Astrocyte (in vitro differentiated cells and primary cell): Measurements from ENCODE around the gene GSK3B. TPM values are rescaled to one million over a fixed set of nuclear protein-coding genes. Genes with fewer than 3 reads are reported as not detected.
A peak's percentile ranks its signal among the peaks of the same experiment; 100 is the strongest.

ENCODE experiments used
- DNase-seq: peaks from one replicate; pipeline ENCODE4 v3.0.0-alpha.2; 2010; ENCODE audit warnings: low read depth
- FAIRE-seq: peaks from 2 replicates; lab custom pipeline; 2011; peaks lifted over from hg19 to GRCh38; lab: Jason Lieb, UNC
- H2AFZ ChIP-seq: 2 replicates; pipeline ENCODE4 v1.6.0; 2012; ENCODE audit warnings: low read depth, low read length, inconsistent platforms
- H3K27ac ChIP-seq: 2 replicates; pipeline ENCODE4 v1.5.1; 2011; ENCODE audit warnings: low read depth, low read length, inconsistent platforms
- H3K27me3 ChIP-seq: 2 replicates; pipeline ENCODE4 v1.6.0; 2011; ENCODE audit warnings: low read length, inconsistent platforms; ENCODE audit not compliant: insufficient read depth
- H3K36me3 ChIP-seq: 2 replicates; pipeline ENCODE4 v1.5.1; 2011; ENCODE audit warnings: low read length, inconsistent platforms; ENCODE audit not compliant: insufficient read depth
- H3K4me1 ChIP-seq: 2 replicates; pipeline ENCODE4 v1.5.1; 2011; ENCODE audit warnings: low read length, inconsistent platforms; ENCODE audit not compliant: insufficient read depth
- H3K4me2 ChIP-seq: 2 replicates; pipeline ENCODE4 v1.6.0; 2012; ENCODE audit warnings: low read length, inconsistent platforms
- H3K4me3 ChIP-seq: 2 replicates; pipeline ENCODE4 v1.5.1; 2011; ENCODE audit warnings: low read depth, mild to moderate bottlenecking, low read length, inconsistent platforms; ENCODE audit not compliant: insufficient read depth
- H3K79me2 ChIP-seq: 2 replicates; pipeline ENCODE4 v1.6.0; 2012; ENCODE audit warnings: mild to moderate bottlenecking, low read length, inconsistent platforms; ENCODE audit not compliant: insufficient read depth
- H3K9ac ChIP-seq: 2 replicates; pipeline ENCODE4 v1.6.0; 2012; ENCODE audit warnings: mild to moderate bottlenecking, low read length, inconsistent platforms
- H3K9me3 ChIP-seq: 2 replicates; pipeline ENCODE4 v1.5.1; 2012; ENCODE audit warnings: low read depth, mild to moderate bottlenecking, low read length, inconsistent platforms; ENCODE audit not compliant: insufficient read depth
- H4K20me1 ChIP-seq: 2 replicates; pipeline ENCODE4 v1.6.0; 2012; ENCODE audit warnings: low read length, inconsistent platforms; ENCODE audit not compliant: insufficient read depth
- H3K27ac Mint-ChIP-seq: one replicate; pipeline ENCODE4 v1.8.0; 2021; ENCODE audit warnings: mild to moderate bottlenecking, mixed read lengths; ENCODE audit not compliant: unreplicated experiment
- H3K27me3 Mint-ChIP-seq: one replicate; pipeline ENCODE4 v1.8.0; 2021; ENCODE audit warnings: low read depth, mixed read lengths; ENCODE audit not compliant: unreplicated experiment
- H3K36me3 Mint-ChIP-seq: one replicate; pipeline ENCODE4 v1.8.0; 2021; ENCODE audit warnings: low read depth, mixed read lengths; ENCODE audit not compliant: unreplicated experiment
- H3K4me1 Mint-ChIP-seq: one replicate; pipeline ENCODE4 v1.8.0; 2021; ENCODE audit warnings: low read depth, mixed read lengths; ENCODE audit not compliant: unreplicated experiment
- H3K4me3 Mint-ChIP-seq: one replicate; pipeline ENCODE4 v1.8.0; 2021; ENCODE audit warnings: mild to moderate bottlenecking, moderate library complexity, mixed read lengths; ENCODE audit not compliant: unreplicated experiment
- H3K9me3 Mint-ChIP-seq: one replicate; pipeline ENCODE4 v1.8.0; 2021; ENCODE audit warnings: mild to moderate bottlenecking, mixed read lengths; ENCODE audit not compliant: unreplicated experiment
- EZH2 ChIP-seq: IDR thresholded peaks from 2 replicates; pipeline ENCODE4 v1.6.1; 2012; ENCODE audit warnings: mild to moderate bottlenecking, low read length, inconsistent platforms; ENCODE audit not compliant: insufficient read depth
- total RNA-seq: library from RNA; stranded (reverse); gene quantifications from 2 replicates; pipeline ENCODE4 v1.2.1, GENCODE V29; 2021
- TF ChIP-seq, protein P1 (sequence below): IDR thresholded peaks from 2 replicates; pipeline ENCODE4 v1.5.1; 2011; ENCODE audit warnings: low read depth, mild to moderate bottlenecking, inconsistent platforms, low read length, moderate library complexity; ENCODE audit not compliant: insufficient read depth

Gene GSK3B
- total RNA-seq, 1 donor from 2014 or later: 80.6 TPM

- Histone ChIP-seq H3K36me3 (no peaks in the 10 kb centered on the region), H3K4me2 (no peak overlapping the region), H2AFZ (no peak overlapping the region), H3K4me1 (no peaks in the 10 kb centered on the region), H3K9ac (no peak overlapping the region), H3K27ac (no peak overlapping the region), H3K4me3 (no peak overlapping the region), H3K79me2 (peaks cover 100% of the 10 kb centered on the region), H3K9me3 (peaks cover 17% of the 10 kb centered on the region), H4K20me1 (peaks cover 87% of the 10 kb centered on the region), H3K27me3 (no peaks in the 10 kb centered on the region)
- Mint-ChIP-seq H3K36me3 (peaks cover 32% of the 10 kb centered on the region), H3K27ac (peak overlapping the region; percentile 10), H3K27me3 (no peaks in the 10 kb centered on the region), H3K9me3 (peaks cover 19% of the 10 kb centered on the region), H3K4me1 (peaks cover 7% of the 10 kb centered on the region), H3K4me3 (no peak overlapping the region)
- FAIRE-seq: no peak
- peak; percentile 9 for DNase-seq
- TF ChIP-seq, protein P1, sequence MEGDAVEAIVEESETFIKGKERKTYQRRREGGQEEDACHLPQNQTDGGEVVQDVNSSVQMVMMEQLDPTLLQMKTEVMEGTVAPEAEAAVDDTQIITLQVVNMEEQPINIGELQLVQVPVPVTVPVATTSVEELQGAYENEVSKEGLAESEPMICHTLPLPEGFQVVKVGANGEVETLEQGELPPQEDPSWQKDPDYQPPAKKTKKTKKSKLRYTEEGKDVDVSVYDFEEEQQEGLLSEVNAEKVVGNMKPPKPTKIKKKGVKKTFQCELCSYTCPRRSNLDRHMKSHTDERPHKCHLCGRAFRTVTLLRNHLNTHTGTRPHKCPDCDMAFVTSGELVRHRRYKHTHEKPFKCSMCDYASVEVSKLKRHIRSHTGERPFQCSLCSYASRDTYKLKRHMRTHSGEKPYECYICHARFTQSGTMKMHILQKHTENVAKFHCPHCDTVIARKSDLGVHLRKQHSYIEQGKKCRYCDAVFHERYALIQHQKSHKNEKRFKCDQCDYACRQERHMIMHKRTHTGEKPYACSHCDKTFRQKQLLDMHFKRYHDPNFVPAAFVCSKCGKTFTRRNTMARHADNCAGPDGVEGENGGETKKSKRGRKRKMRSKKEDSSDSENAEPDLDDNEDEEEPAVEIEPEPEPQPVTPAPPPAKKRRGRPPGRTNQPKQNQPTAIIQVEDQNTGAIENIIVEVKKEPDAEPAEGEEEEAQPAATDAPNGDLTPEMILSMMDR: no peak
- no peak for TF ChIP-seq EZH2
These were observed 54.3 kb downstream of the GSK3B start for GRCh38 chr3:120039642-120040610.

DNA sequence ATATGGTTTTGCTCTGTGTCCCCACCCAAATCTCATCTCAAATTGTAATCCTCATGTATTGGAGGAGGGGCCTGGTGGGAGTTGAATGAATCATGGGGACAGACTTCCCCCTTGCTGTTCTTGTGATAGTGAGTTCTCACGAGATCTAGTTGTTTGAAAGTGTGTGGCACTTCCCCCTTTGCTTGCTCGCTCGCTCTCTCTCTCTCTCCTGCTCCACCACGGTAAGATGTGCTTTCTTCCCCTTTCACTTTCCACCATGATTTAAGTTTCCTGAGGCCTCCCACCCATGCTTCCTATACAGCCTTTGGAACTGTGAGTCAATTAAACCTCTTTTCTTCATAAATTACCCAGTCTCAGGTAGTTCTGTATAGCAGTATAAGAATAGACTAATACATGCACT, 60.7 kb downstream of the GSK3B start:
- H3K4me3 Mint-ChIP-seq: no peak overlapping the region
- H3K9me3 ChIP-seq: no peaks in the 10 kb centered on the region
- H3K79me2 ChIP-seq: peaks cover 100% of the 10 kb centered on the region
- TF ChIP-seq EZH2: no peak
- TF ChIP-seq, protein P1: no peak
- H3K4me1 Mint-ChIP-seq: peaks cover 7% of the 10 kb centered on the region
- no peak overlapping the region for H3K27ac ChIP-seq
- peaks cover 85% of the 10 kb centered on the region for H4K20me1 ChIP-seq
- H3K36me3 Mint-ChIP-seq: peaks cover 4% of the 10 kb centered on the region
- no peak overlapping the region for H3K9ac ChIP-seq
- H3K36me3 ChIP-seq: no peaks in the 10 kb centered on the region
- no peaks in the 10 kb centered on the region for H3K27me3 ChIP-seq
- DNase-seq: no peak
- no peak overlapping the region for H3K4me2 ChIP-seq
- H3K27ac Mint-ChIP-seq: no peak overlapping the region
- H3K27me3 Mint-ChIP-seq: no peaks in the 10 kb centered on the region
- no peaks in the 10 kb centered on the region for H3K4me1 ChIP-seq
- H2AFZ ChIP-seq: no peak overlapping the region
- H3K9me3 Mint-ChIP-seq: no peaks in the 10 kb centered on the region
- FAIRE-seq: no peak
- no peak overlapping the region for H3K4me3 ChIP-seq

GRCh38 chr3:120031561-120031960, 62.7 kb downstream of the GSK3B start:
- Histone ChIP-seq H3K79me2 (peaks cover 100% of the 10 kb centered on the region), H3K27ac (no peak overlapping the region), H3K36me3 (no peaks in the 10 kb centered on the region), H3K4me1 (no peaks in the 10 kb centered on the region), H3K9me3 (no peaks in the 10 kb centered on the region), H4K20me1 (peaks cover 94% of the 10 kb centered on the region), H2AFZ (no peak overlapping the region), H3K4me3 (no peak overlapping the region), H3K27me3 (no peaks in the 10 kb centered on the region), H3K4me2 (no peak overlapping the region), H3K9ac (no peak overlapping the region)
- no peak for DNase-seq
- Mint-ChIP-seq H3K36me3 (no peaks in the 10 kb centered on the region), H3K9me3 (no peaks in the 10 kb centered on the region), H3K27ac (no peak overlapping the region), H3K4me1 (peaks cover 7% of the 10 kb centered on the region), H3K27me3 (no peaks in the 10 kb centered on the region), H3K4me3 (no peak overlapping the region)
- no peak for FAIRE-seq
- TF ChIP-seq EZH2: no peak
- TF ChIP-seq, protein P1: no peak
